Activated T-helper 2 cell treated with anti-CD3 and anti-CD28 coated beads, Interferon-gamma antibody, Interleukin-2, Interleukin-4, amounts not matched to agents 10 μg/mL and 5 μg/mL and 100 μg/mL, durations not matched to agents 14 hours and 24 hours and 36 hours (primary cell): Measurements from ENCODE around the gene ZNF787. TPM values are rescaled to one million over a fixed set of nuclear protein-coding genes. Genes with fewer than 3 reads are reported as not detected.

ENCODE experiments used
- DNase-seq: peaks from one replicate; pipeline ENCODE4 v3.0.0; 2021; ENCODE audit warnings: low spot score
- H3K27ac Mint-ChIP-seq: one replicate; pipeline ENCODE4 v1.8.0; 2021; ENCODE audit warnings: mixed read lengths
- H3K27me3 Mint-ChIP-seq: one replicate; pipeline ENCODE4 v1.8.0; 2021; ENCODE audit warnings: low read depth, mixed read lengths
- H3K36me3 Mint-ChIP-seq: one replicate; pipeline ENCODE4 v1.8.0; 2021; ENCODE audit warnings: low read depth, mixed read lengths
- H3K4me1 Mint-ChIP-seq: one replicate; pipeline ENCODE4 v1.8.0; 2021; ENCODE audit warnings: low read depth, mixed read lengths
- H3K4me3 Mint-ChIP-seq: one replicate; pipeline ENCODE4 v1.8.0; 2021; ENCODE audit warnings: low read depth, mild to moderate bottlenecking, moderate library complexity, mixed read lengths
- H3K9me3 Mint-ChIP-seq: one replicate; pipeline ENCODE4 v1.8.0; 2021; ENCODE audit warnings: mixed read lengths
- intact Hi-C: fragments of 100-400 bp; cut with micrococcal nuclease; formaldehyde crosslinking; loops from one replicate; pipeline ENCODE4 v1.15.1; 2023
- total RNA-seq: library from RNA; stranded (reverse); gene quantifications from 2 replicates; pipeline ENCODE4 v1.2.3, GENCODE V29; 2022

ZNF787 gene
- total RNA-seq, 1 donor from 2014 or later: 35.7 TPM

DNA sequence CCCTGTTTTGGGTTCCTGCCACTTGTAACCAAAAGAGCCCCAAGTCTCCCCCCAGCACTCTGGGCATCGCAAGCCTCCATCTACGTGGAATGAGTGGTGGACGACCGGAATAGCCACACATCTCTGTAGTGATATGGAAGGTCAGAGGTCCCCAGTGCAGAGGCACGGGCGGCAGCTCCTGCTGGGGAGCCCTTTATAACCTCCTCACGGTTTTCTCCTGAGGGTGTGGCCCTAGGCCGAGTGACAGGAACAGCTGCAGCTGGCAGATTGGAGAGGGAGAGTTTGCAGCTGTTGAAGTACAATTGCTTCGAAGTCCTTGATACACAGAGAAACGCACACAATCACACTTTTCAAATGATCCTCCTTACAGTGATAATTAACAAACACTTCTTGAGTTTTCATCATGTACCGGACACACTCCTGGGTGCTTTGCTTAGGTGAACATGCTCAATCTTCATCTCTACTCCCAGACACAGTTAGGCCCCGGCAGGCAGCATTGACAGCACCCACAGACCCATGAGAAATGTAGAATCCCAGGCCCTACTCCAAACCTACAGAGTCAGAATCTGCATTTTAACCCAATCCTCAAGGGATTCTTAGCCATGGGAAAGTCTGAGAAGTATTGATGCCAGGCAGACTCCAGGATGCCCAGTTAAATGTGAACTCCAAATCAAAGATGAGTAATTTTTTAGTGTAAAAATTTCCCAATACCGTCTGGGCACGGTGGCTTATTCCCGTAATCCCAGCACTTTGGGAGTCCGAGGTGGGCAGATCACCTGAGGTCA lies 4.9 kb upstream of the ZNF787 start:
- no peaks in the 10 kb centered on the region for H3K36me3 Mint-ChIP-seq
- H3K4me3 Mint-ChIP-seq: no peak overlapping the region
- no peaks in the 10 kb centered on the region for H3K9me3 Mint-ChIP-seq
- no peak for DNase-seq
- H3K27me3 Mint-ChIP-seq: no peaks in the 10 kb centered on the region
- H3K4me1 Mint-ChIP-seq: peaks cover 11% of the 10 kb centered on the region
- H3K27ac Mint-ChIP-seq: no peak overlapping the region
- intact Hi-C loops: no loop called here

DNA sequence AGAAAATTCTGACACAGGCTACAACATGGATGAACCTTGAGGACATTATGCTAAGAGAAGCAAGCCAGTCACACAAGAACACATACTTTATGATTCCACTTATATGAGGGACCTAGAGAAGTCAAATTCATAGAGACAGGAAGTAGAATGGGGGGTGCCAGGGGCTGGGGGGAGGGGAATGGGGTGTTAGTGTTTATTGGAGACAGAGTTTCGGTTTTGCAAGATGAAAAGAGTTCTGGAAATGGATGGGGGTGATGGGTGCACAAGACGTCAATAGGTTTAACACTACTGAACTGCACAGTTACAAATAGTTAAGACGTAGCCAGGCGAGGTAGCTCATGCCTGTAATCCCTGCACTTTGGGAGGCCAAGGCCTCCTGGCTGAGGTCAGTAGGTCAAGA lies 3.5 kb upstream of the ZNF787 start:
- Mint-ChIP-seq H3K36me3 (peaks cover 2% of the 10 kb centered on the region), H3K9me3 (no peaks in the 10 kb centered on the region), H3K27me3 (no peaks in the 10 kb centered on the region), H3K27ac (no peak overlapping the region), H3K4me3 (no peak overlapping the region), H3K4me1 (peaks cover 13% of the 10 kb centered on the region)
- no peak for DNase-seq
- intact Hi-C loops: loop anchor here (5.0 kb wide), 1 partner anchor 647 kb away; the partner anchor contains the start of gene ZNF628

GRCh38 chr19:56123266-56123891 lies 2.3 kb upstream of the ZNF787 start:
- intact Hi-C loops: loop anchor here (5.0 kb wide), 1 partner anchor 646 kb away; the partner anchor contains the start of gene ZNF628
- peaks cover 8% of the 10 kb centered on the region for H3K36me3 Mint-ChIP-seq

DNA sequence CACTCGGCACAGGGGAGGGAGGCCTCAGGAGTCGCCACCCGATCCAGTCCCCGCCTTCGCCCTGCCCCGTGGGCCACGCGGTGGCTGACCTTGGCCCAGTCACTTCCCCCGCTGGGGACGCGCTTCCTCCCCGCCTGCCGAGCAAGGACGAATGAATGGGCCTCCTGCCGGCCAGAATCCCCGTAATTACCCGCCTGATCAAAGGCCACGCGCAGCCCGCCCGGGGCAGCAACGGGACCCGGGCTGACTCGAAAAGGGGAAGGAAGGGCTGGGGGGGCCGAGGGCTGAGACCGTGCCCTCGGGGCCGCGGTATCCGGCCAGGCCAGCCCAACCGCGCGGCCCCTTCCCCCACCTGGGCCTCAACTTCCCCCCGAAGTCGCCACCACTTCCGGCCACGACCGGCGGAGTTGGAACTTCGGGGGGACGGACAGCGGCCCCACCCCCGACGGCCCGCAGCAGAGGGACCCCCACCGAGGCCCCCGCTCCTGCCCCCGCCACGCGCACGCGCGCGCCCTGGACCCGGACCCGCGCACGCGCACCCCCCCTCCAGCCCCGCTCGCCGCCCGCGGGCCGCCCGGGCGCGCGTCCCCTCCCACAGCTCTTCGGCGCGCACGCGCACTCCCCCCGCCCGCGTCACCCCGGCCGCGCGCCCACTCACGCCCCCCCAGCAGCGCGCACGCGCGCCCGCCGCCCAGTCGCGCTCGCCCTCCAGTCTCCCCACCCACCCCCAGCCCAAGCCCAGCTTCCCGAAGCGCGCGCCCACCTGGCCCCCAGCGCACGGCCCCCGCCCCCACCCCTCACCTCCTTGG lies 520 bp downstream of the ZNF787 start:
- DNase-seq: peak; percentile 81
- Mint-ChIP-seq H3K4me1 (peaks cover 19% of the 10 kb centered on the region), H3K27me3 (no peaks in the 10 kb centered on the region), H3K36me3 (peaks cover 12% of the 10 kb centered on the region), H3K4me3 (peak overlapping the region; percentile 87), H3K9me3 (no peaks in the 10 kb centered on the region), H3K27ac (peak overlapping the region; percentile 95)
- intact Hi-C loops: loop anchor here (1.0 to 5.0 kb wide), 3 partner anchors 21 to 643 kb away; partner anchors contain the start of genes ZNF444, ZNF628 and ZSCAN5A

More at GRCh38 chr19:56123266-56123891, 2.3 kb upstream of the ZNF787 start:
- Mint-ChIP-seq H3K4me1 (peaks cover 18% of the 10 kb centered on the region), H3K4me3 (no peak overlapping the region), H3K27me3 (no peaks in the 10 kb centered on the region), H3K9me3 (no peaks in the 10 kb centered on the region), H3K27ac (no peak overlapping the region)
- DNase-seq: no peak

GRCh38 chr19:56120002-56120370 lies 1.1 kb downstream of the ZNF787 start:
- Mint-ChIP-seq H3K27me3 (no peaks in the 10 kb centered on the region), H3K27ac (peak overlapping the region; percentile 92), H3K9me3 (no peaks in the 10 kb centered on the region), H3K4me3 (peak overlapping the region; percentile 87), H3K36me3 (peaks cover 12% of the 10 kb centered on the region), H3K4me1 (peaks cover 19% of the 10 kb centered on the region)
- intact Hi-C loops: loop anchor here (2.0 to 5.0 kb wide), 2 partner anchors 195 to 643 kb away; partner anchors contain the start of genes ZNF628 and ZSCAN5A
- no peak for DNase-seq

DNA sequence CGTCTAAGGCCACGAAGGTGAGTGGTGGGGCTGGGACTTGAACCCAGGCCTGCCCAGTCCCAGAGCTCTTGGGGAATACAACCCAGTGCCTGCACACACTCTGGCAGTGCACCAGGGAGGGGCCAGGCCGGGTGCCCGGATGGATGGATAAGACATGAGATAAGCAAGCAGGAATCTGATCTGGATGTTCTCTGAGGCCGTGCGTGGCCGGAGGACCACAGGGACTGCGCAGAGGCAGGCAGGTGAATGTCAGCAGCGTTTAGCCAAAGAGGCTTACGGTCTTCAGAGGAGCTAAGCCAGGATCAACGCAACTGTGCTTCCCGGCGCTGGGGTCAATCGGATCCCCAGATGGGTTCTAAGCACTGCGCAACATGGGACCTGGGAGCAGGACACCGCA lies 1.5 kb downstream of the ZNF787 start:
- intact Hi-C loops: no loop called here
- peak overlapping the region; percentile 92 for H3K27ac Mint-ChIP-seq
- peaks cover 20% of the 10 kb centered on the region for H3K4me1 Mint-ChIP-seq
- peak overlapping the region; percentile 87 for H3K4me3 Mint-ChIP-seq
- H3K9me3 Mint-ChIP-seq: no peaks in the 10 kb centered on the region
- peaks cover 15% of the 10 kb centered on the region for H3K36me3 Mint-ChIP-seq
- DNase-seq: no peak
- no peaks in the 10 kb centered on the region for H3K27me3 Mint-ChIP-seq

- Mint-ChIP-seq H3K4me1 (peaks cover 21% of the 10 kb centered on the region), H3K4me3 (peak overlapping the region; percentile 87), H3K9me3 (no peaks in the 10 kb centered on the region), H3K27ac (peak overlapping the region; percentile 92), H3K36me3 (peaks cover 15% of the 10 kb centered on the region), H3K27me3 (no peaks in the 10 kb centered on the region)
- DNase-seq: no peak
- intact Hi-C loops: no loop called here
These were observed 2.2 kb downstream of the ZNF787 start for GRCh38 chr19:56118666-56119581.

DNA sequence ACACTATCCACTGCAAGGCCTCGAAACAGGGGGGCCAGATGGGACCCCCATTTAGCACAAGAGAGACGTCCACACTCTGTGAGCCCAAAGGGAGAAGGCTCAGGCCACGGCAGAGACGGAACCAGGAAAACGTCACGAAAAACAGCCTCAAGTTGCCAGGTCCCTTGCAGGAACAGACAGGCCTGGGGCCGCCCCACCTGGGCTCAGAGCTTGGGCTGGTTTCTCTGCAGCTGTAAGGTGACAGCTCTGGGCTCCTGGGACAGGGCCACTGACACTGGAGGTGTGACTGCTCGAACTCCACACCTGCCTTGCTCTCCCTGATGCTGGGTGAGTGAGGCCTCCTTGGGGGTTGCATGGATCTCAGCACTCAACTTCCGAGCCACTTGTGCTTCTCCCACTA lies 3.2 kb downstream of the ZNF787 start:
- no peaks in the 10 kb centered on the region for H3K27me3 Mint-ChIP-seq
- no peaks in the 10 kb centered on the region for H3K9me3 Mint-ChIP-seq
- peaks cover 15% of the 10 kb centered on the region for H3K36me3 Mint-ChIP-seq
- peaks cover 27% of the 10 kb centered on the region for H3K4me1 Mint-ChIP-seq
- no peak overlapping the region for H3K27ac Mint-ChIP-seq
- DNase-seq: no peak
- intact Hi-C loops: no loop called here
- peak overlapping the region; percentile 49 for H3K4me3 Mint-ChIP-seq

DNA sequence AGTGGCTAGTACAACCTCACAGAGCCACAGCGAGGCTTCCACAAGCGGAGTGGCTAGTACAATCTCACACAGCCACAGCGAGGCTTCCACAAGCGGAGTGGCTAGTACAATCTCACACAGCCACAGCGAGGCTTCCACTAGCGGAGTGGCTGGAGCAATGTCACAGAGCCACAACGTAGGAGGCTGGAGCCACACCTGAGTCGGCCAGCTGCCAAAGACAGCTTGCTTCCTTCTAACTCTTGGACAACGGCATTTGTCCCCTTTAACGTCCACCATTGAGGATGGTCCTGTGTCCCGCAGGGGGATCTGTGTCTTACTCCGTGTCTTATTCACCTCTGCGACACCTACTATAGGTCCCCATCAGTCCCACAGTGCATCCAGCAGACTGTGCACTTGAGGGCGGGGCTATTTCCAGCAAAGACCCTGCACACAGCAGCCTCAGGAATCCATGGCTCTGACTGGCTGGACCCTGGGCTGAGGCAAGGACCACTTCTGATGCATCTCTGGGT lies 3.7 kb downstream of the ZNF787 start:
- Mint-ChIP-seq H3K27me3 (no peaks in the 10 kb centered on the region), H3K9me3 (no peaks in the 10 kb centered on the region), H3K36me3 (peaks cover 15% of the 10 kb centered on the region), H3K4me3 (peak overlapping the region; percentile 49), H3K27ac (no peak overlapping the region), H3K4me1 (peaks cover 30% of the 10 kb centered on the region)
- no peak for DNase-seq
- intact Hi-C loops: no loop called here

- DNase-seq: no peak
- Mint-ChIP-seq H3K4me1 (peaks cover 31% of the 10 kb centered on the region), H3K9me3 (no peaks in the 10 kb centered on the region), H3K4me3 (no peak overlapping the region), H3K36me3 (peaks cover 15% of the 10 kb centered on the region), H3K27ac (no peak overlapping the region), H3K27me3 (no peaks in the 10 kb centered on the region)
- intact Hi-C loops: no loop called here
These were observed 4.5 kb downstream of the ZNF787 start for GRCh38 chr19:56116606-56117005.

DNA sequence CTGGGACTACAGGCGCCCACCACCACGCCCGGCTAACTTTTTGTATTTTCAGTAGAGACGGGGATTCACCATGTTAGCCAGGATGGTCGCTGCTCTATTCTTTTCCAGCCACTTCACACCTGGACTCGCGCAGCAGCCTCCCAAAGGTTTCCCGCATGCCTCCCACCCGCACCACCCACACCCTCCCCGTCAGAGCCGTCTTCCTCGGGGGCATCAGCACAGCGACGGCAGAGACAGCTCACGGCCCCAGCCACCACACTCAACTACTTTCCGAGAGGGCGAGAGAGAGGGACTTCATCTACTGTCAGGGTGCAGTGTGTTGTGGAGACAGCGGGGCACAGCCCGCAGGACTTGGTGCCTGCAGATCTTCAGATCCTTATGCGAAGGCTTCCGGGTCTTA lies 5.6 kb downstream of the ZNF787 start:
- H3K4me1 Mint-ChIP-seq: peaks cover 34% of the 10 kb centered on the region
- no peaks in the 10 kb centered on the region for H3K9me3 Mint-ChIP-seq
- intact Hi-C loops: no loop called here
- H3K27me3 Mint-ChIP-seq: no peaks in the 10 kb centered on the region
- peaks cover 15% of the 10 kb centered on the region for H3K36me3 Mint-ChIP-seq
- no peak overlapping the region for H3K4me3 Mint-ChIP-seq
- no peak for DNase-seq
- H3K27ac Mint-ChIP-seq: no peak overlapping the region

- H3K4me1 Mint-ChIP-seq: peaks cover 37% of the 10 kb centered on the region
- intact Hi-C loops: no loop called here
- no peak overlapping the region for H3K27ac Mint-ChIP-seq
- H3K4me3 Mint-ChIP-seq: no peak overlapping the region
- H3K36me3 Mint-ChIP-seq: peaks cover 14% of the 10 kb centered on the region
- H3K27me3 Mint-ChIP-seq: no peaks in the 10 kb centered on the region
- no peak for DNase-seq
- no peaks in the 10 kb centered on the region for H3K9me3 Mint-ChIP-seq
These were observed 6.4 kb downstream of the ZNF787 start for GRCh38 chr19:56114778-56115110.
